Effector memory CD4-positive, alpha-beta T cell (primary cell): Measurements from ENCODE around the gene LARGE1.

Experiments used
- DNase-seq, 3 donors: peaks; one replicate each; pipeline ENCODE4 v3.0.0-alpha.2; 2020
- H3K27ac ChIP-seq: 2 replicates; pipeline ENCODE4 v1.7.0; 2013; ENCODE audit warnings: mild to moderate bottlenecking, low read length, moderate library complexity; ENCODE audit not compliant: insufficient read depth, poor library complexity, severe bottlenecking
- H3K27me3 ChIP-seq: replicated peaks from 2 replicates; pipeline ENCODE4 v1.7.0; 2013; ENCODE audit warnings: mild to moderate bottlenecking, low read length; ENCODE audit not compliant: insufficient read depth, control insufficient read depth, poor library complexity, severe bottlenecking
- H3K36me3 ChIP-seq: 2 replicates; pipeline ENCODE4 v1.7.0; 2013; ENCODE audit warnings: mild to moderate bottlenecking, low read length, moderate library complexity; ENCODE audit not compliant: control insufficient read depth, insufficient read depth
- H3K4me1 ChIP-seq: 2 replicates; pipeline ENCODE4 v1.7.0; 2013; ENCODE audit warnings: low read length, mild to moderate bottlenecking; ENCODE audit not compliant: control insufficient read depth, insufficient read depth, poor library complexity, severe bottlenecking
- H3K4me3 ChIP-seq: 2 replicates; pipeline ENCODE4 v1.7.0; 2013; ENCODE audit warnings: low read length, low read depth, mild to moderate bottlenecking; ENCODE audit not compliant: insufficient read depth, poor library complexity, severe bottlenecking
- H3K9me3 ChIP-seq: 2 replicates; pipeline ENCODE4 v1.7.0; 2013; ENCODE audit warnings: mild to moderate bottlenecking, low read length, moderate library complexity; ENCODE audit not compliant: control insufficient read depth

Gene LARGE1

GRCh38 chr22:33589297-33589696, 331.0 kb downstream of the LARGE1 start:
- Histone ChIP-seq H3K27me3 (no peaks in the 10 kb centered on the region), H3K27ac (no peak overlapping the region), H3K4me3 (no peak overlapping the region), H3K36me3 (no peaks in the 10 kb centered on the region), H3K9me3 (no peaks in the 10 kb centered on the region), H3K4me1 (no peaks in the 10 kb centered on the region)
- DNase-seq = no peak

GRCh38 chr22:33588860-33589259, 331.4 kb downstream of the LARGE1 start:
- DNase-seq = no peak
- no peaks in the 10 kb centered on the region for H3K27me3 ChIP-seq
- H3K27ac ChIP-seq = no peak overlapping the region
- no peaks in the 10 kb centered on the region for H3K36me3 ChIP-seq
- H3K4me3 ChIP-seq = no peak overlapping the region
- H3K9me3 ChIP-seq = no peaks in the 10 kb centered on the region
- no peaks in the 10 kb centered on the region for H3K4me1 ChIP-seq

DNA sequence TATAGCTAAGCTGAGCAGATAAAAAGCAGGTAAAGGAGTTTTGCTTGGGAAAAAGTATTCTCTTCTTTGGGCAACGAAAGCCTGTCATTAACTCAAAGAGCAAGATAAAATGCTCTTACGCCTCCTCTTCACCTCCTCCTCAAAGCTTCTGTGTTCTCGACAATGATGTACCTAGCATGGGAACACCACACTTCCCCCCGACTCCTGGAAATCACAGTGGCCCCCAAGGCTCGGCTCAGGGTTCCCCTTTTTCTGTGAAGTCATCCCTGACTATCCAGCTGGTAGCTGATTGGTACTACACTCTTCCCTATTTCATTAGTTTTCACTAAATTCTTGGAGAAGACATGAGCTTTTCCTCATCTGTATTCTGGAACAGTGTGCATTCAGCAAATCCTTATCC, 336.1 kb downstream of the LARGE1 start:
- no peak overlapping the region for H3K4me3 ChIP-seq
- H3K4me1 ChIP-seq = no peaks in the 10 kb centered on the region
- H3K36me3 ChIP-seq = no peaks in the 10 kb centered on the region
- DNase-seq = no peak
- no peak overlapping the region for H3K27ac ChIP-seq
- no peaks in the 10 kb centered on the region for H3K27me3 ChIP-seq
- no peaks in the 10 kb centered on the region for H3K9me3 ChIP-seq

DNA sequence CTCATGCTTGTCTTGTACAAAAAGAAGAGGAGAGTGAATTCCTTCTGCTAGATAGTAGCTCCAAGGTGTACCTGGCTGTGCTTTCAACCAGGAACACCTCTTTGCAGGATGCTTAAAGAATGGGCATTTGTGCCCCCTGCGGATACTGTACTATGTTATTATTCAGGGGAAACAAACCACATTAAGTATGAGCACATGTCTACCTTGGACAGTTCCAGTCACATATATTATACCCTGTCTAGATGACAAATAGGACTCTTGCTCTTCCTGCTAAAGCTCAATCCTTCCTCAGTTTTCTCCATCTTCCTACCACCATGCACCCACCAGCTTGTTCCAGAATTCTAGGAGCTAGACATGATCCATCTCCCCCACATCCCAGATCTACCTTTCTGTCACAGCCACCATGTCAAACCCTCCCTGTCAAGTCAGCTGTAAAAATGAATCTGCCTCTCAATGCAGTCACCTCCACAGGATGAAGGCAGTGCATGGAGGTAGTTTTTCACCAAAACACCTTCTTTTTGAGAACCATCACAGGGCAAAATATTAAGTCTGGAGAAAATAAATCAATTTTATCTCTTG, 337.4 kb downstream of the LARGE1 start:
- Histone ChIP-seq H3K36me3 (no peaks in the 10 kb centered on the region), H3K27ac (no peak overlapping the region), H3K4me1 (no peaks in the 10 kb centered on the region), H3K4me3 (no peak overlapping the region), H3K9me3 (no peaks in the 10 kb centered on the region), H3K27me3 (no peaks in the 10 kb centered on the region)
- no peak for DNase-seq

DNA sequence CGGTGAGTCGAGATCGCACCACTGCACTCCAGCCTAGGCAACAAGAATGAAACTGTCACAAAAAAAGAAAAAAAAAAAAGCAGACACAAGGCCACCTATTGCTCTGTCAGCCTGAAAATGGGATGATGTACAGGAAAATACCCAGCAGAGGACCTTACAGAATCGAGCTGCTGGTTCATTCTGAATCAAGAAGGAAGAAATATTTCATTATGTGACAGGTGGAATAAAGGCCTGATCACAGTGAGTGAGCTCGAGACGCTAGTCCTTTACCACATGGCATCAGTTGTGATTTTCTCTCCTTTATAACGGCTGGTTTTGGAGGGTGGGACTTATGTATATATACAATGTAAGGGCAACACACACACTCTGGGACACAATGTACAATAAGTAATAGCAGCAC, 340.0 kb downstream of the LARGE1 start:
- no peak overlapping the region for H3K4me3 ChIP-seq
- DNase-seq = no peak
- no peak overlapping the region for H3K27ac ChIP-seq
- H3K27me3 ChIP-seq = no peaks in the 10 kb centered on the region
- H3K9me3 ChIP-seq = no peaks in the 10 kb centered on the region
- no peaks in the 10 kb centered on the region for H3K4me1 ChIP-seq
- H3K36me3 ChIP-seq = no peaks in the 10 kb centered on the region

- no peak overlapping the region for H3K4me3 ChIP-seq
- H3K9me3 ChIP-seq = no peaks in the 10 kb centered on the region
- H3K27ac ChIP-seq = no peak overlapping the region
- no peaks in the 10 kb centered on the region for H3K4me1 ChIP-seq
- DNase-seq = no peak
- H3K27me3 ChIP-seq = no peaks in the 10 kb centered on the region
- H3K36me3 ChIP-seq = no peaks in the 10 kb centered on the region
Observed at GRCh38 chr22:33579448-33580093, 340.7 kb downstream of the LARGE1 start.

DNA sequence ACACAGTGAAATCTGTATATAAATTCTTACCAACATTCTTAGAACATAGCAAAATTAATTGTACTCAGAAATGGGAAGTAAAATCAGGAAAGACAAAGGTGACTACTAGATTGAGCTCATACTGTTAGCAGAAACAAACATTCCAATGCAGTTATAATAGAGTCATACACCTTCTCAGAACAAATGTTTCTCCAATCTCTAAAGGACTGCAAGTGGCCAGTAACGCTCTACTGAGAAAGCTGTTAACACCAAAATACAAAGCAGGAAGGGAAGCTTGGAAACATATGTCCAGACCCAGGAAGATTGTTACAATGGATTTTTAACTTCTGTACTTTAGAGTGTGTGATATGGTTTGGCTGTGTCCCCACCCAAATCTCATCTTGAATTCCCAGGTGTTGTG, 341.5 kb downstream of the LARGE1 start:
- H3K4me1 ChIP-seq = no peaks in the 10 kb centered on the region
- H3K4me3 ChIP-seq = no peak overlapping the region
- DNase-seq = no peak

GRCh38 chr22:33577862-33578411, 342.3 kb downstream of the LARGE1 start:
- no peaks in the 10 kb centered on the region for H3K4me1 ChIP-seq
- H3K27me3 ChIP-seq = no peaks in the 10 kb centered on the region
- H3K36me3 ChIP-seq = no peaks in the 10 kb centered on the region
- DNase-seq = no peak
- no peak overlapping the region for H3K27ac ChIP-seq
- H3K9me3 ChIP-seq = no peaks in the 10 kb centered on the region
- H3K4me3 ChIP-seq = no peak overlapping the region

More for the DNA sequence above, 341.5 kb downstream of the LARGE1 start:
- Histone ChIP-seq H3K27me3 (no peaks in the 10 kb centered on the region), H3K9me3 (no peaks in the 10 kb centered on the region), H3K27ac (no peak overlapping the region), H3K36me3 (no peaks in the 10 kb centered on the region)

DNA sequence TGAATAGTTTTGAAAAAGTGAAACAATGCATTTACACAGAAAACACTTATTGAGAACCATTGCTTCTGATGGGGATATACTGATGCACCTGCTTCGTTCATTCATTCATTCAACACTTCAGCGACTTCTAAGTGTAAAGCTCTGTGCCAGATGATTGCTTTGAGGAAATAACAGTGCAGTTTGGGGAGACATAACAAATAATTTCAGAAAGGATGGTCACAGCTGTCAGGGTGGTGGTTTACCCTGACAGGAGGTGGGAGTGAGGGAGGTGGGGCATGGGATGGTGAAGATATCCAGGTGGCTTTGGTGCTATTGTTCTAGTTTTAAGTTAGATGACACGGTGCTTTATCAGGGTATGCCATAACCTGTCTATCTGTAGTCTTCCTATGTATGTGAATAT, 344.1 kb downstream of the LARGE1 start:
- DNase-seq = no peak
- H3K27me3 ChIP-seq = no peaks in the 10 kb centered on the region
- no peaks in the 10 kb centered on the region for H3K36me3 ChIP-seq
- H3K4me1 ChIP-seq = no peaks in the 10 kb centered on the region
- H3K4me3 ChIP-seq = no peak overlapping the region
- H3K27ac ChIP-seq = no peak overlapping the region
- H3K9me3 ChIP-seq = no peaks in the 10 kb centered on the region

DNA sequence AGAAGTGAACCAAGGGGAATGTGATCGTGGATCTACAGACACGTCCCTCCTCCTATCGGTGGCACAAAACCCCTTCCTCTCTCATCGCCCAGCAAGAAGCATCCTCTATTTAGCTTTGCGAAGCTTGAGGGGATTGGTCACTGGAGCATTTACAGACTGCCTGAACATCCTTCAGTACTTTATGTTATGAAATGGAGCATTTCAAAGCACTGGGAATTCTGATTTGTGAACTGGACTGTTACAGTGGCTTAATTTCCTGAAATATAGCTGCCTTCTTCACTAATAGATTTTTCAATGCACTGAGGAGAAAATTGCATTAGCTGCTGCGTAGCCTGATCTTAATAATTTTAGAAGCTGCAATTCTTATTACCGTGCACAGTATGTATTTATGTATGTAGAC, 344.5 kb downstream of the LARGE1 start:
- H3K9me3 ChIP-seq = no peaks in the 10 kb centered on the region
- H3K36me3 ChIP-seq = no peaks in the 10 kb centered on the region
- DNase-seq = no peak
- no peak overlapping the region for H3K27ac ChIP-seq
- no peak overlapping the region for H3K4me3 ChIP-seq
- no peaks in the 10 kb centered on the region for H3K27me3 ChIP-seq
- no peaks in the 10 kb centered on the region for H3K4me1 ChIP-seq
